ENCODE results near the gene CCND1. TPM values are rescaled to one million over a fixed set of nuclear protein-coding genes. Genes with fewer than 3 reads are reported as not detected.

CCND1 gene
- total RNA-seq, 2 donors from 2014 or later: 91.8 to 101 TPM

DNA sequence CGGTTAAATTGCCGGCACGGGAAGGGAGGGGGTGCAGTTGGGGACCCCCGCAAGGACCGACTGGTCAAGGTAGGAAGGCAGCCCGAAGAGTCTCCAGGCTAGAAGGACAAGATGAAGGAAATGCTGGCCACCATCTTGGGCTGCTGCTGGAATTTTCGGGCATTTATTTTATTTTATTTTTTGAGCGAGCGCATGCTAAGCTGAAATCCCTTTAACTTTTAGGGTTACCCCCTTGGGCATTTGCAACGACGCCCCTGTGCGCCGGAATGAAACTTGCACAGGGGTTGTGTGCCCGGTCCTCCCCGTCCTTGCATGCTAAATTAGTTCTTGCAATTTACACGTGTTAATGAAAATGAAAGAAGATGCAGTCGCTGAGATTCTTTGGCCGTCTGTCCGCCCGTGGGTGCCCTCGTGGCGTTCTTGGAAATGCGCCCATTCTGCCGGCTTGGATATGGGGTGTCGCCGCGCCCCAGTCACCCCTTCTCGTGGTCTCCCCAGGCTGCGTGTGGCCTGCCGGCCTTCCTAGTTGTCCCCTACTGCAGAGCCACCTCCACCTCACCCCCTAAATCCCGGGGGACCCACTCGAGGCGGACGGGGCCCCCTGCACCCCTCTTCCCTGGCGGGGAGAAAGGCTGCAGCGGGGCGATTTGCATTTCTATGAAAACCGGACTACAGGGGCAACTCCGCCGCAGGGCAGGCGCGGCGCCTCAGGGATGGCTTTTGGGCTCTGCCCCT, 529 bp upstream of the CCND1 start:
- Histone ChIP-seq H3K27me3 (no peaks in the 10 kb centered on the region), H3K36me3 (peaks cover 9% of the 10 kb centered on the region), H3K27ac (peak overlapping the region; percentile 94 to 97), H3K4me1 (peaks cover 0 to 73% of the 10 kb centered on the region in 2 donors), H3K9me3 (no peaks in the 10 kb centered on the region), H3K4me3 (peak overlapping the region; percentile 79 to 80)
- no peak for DNase-seq (ENCODE audit: low spot score)
- TF ChIP-seq, protein P1, sequence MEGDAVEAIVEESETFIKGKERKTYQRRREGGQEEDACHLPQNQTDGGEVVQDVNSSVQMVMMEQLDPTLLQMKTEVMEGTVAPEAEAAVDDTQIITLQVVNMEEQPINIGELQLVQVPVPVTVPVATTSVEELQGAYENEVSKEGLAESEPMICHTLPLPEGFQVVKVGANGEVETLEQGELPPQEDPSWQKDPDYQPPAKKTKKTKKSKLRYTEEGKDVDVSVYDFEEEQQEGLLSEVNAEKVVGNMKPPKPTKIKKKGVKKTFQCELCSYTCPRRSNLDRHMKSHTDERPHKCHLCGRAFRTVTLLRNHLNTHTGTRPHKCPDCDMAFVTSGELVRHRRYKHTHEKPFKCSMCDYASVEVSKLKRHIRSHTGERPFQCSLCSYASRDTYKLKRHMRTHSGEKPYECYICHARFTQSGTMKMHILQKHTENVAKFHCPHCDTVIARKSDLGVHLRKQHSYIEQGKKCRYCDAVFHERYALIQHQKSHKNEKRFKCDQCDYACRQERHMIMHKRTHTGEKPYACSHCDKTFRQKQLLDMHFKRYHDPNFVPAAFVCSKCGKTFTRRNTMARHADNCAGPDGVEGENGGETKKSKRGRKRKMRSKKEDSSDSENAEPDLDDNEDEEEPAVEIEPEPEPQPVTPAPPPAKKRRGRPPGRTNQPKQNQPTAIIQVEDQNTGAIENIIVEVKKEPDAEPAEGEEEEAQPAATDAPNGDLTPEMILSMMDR (IDR thresholded peaks at IDR 0.05): no peak

DNA sequence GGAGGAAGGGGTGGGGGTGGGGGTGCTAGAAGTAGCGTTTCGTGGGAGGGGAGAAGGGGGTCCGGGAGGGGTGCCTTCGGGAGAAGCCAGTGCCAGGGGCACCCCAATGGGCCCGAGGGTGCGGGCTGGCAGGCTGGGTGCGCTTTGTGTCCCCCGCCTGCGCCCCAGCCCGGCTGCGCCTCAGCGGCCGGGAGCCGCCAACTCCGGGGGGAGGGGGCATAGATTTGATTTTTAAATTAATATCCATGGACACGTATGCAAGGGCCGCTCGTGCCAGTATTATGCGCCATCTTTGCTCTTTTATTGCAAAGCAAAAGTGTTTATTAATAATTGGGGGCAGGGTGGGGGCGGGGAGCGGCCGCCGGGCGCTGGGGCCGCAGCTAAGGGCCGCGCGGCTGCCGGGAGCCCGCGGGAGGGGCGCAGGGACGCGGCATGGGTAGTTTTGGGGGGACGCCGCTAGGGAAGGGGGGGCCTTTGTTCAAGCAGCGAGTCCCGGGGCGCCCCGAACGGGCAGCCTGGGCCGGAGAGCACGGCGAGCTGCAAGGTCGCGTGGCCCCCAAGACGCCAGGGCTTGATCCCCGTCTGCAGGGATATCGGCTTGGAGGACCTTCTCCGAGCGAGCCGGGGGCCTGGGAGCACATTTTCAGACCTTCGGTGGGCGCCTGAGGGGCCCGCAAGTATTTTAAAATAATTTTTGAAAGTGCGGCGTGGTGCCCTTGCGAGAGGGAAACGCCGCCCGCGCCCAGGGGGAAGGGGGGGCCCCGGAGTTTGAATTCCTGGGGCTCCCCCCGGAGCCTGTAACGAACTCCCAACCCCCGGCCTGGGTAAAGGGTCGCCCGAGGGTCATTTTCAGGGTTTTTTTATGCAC, 959 bp downstream of the CCND1 start:
- Histone ChIP-seq H3K4me3 (peak overlapping the region; percentile 79 to 80), H3K27ac (peak overlapping the region; percentile 94 to 97), H3K36me3 (peaks cover 9% of the 10 kb centered on the region), H3K9me3 (no peaks in the 10 kb centered on the region), H3K4me1 (peaks cover 0 to 75% of the 10 kb centered on the region in 2 donors), H3K27me3 (no peaks in the 10 kb centered on the region)
- TF ChIP-seq, protein P1 (IDR thresholded peaks at IDR 0.05): no peak
- DNase-seq (ENCODE audit: low spot score): no peak

DNA sequence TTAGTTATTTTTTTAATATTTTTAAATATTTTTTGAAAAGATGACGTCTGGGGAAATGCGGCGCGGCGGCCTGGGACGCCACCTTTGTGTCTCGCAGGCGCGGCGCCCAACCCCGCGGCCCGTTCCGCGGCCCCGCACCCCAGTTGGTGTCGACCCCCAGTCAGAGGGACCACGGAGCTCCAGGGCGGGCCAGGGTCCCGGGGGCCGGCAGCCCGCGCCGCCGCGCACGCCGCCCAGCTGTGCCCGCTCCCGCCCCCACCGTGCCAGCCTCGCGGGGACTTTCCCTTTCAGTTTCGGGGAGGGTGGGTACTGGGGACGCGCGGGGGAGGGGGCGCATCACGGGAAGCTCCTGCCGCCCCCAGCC, 1.6 kb downstream of the CCND1 start:
- Histone ChIP-seq H3K36me3 (peaks cover 9% of the 10 kb centered on the region), H3K27ac (peak overlapping the region; percentile 94 to 97), H3K4me1 (peaks cover 0 to 73% of the 10 kb centered on the region in 2 donors), H3K27me3 (no peaks in the 10 kb centered on the region), H3K4me3 (peak overlapping the region; percentile 79 to 80), H3K9me3 (no peaks in the 10 kb centered on the region)
- TF ChIP-seq, protein P1 (IDR thresholded peaks at IDR 0.05): no peak
- DNase-seq (ENCODE audit: low spot score): no peak

DNA sequence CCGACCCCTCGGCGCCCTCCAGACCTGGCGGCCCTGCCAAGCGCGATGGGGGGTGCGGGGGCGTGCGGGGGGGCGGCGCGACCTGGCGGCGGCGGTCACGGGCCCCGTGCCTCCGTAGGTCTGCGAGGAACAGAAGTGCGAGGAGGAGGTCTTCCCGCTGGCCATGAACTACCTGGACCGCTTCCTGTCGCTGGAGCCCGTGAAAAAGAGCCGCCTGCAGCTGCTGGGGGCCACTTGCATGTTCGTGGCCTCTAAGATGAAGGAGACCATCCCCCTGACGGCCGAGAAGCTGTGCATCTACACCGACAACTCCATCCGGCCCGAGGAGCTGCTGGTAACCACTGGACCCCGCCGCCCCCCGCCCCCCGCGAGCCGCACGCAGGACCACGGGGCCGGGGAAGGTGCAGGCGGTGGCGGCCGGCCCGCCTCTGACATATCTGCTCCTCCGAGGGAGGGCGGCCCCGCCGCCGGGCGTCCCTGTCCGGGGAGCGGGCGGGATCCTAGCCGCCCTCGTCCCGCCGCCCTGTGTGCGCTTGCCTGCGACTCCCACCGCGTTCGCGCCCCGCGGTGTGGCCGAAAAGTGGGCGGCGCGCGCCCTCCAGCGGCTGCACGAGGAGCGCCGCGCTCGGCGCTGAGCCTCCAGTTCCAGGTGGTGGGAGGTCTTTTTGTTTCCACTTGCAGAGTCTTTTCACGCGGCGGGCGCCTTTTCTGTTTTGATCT, 2.1 kb downstream of the CCND1 start:
- Histone ChIP-seq H3K27ac (peak overlapping the region; percentile 94 to 97), H3K4me3 (peak overlapping the region; percentile 79 to 80), H3K27me3 (no peaks in the 10 kb centered on the region), H3K36me3 (peaks cover 9% of the 10 kb centered on the region), H3K9me3 (no peaks in the 10 kb centered on the region), H3K4me1 (peaks cover 0 to 67% of the 10 kb centered on the region in 2 donors)
- TF ChIP-seq, protein P1 (IDR thresholded peaks at IDR 0.05): peak; percentile 81 to 97
- DNase-seq (ENCODE audit: low spot score): peak; percentile 79

DNA sequence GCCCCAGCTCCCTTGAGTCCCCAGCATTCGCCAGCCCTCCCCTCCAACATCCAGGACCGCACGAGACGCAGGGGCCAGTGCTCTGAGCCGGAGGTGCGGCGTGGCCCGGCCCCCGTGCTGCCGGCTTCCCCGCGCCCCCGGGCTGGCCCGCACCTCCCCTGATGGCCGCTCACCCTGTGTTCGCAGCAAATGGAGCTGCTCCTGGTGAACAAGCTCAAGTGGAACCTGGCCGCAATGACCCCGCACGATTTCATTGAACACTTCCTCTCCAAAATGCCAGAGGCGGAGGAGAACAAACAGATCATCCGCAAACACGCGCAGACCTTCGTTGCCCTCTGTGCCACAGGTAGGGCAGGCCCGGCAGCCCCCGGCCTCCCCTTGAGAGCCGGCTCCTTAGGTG, 2.7 kb downstream of the CCND1 start:
- H3K4me3 ChIP-seq: peak overlapping the region in 1 of 2 donors; percentile 80
- no peak for DNase-seq (ENCODE audit: low spot score)
- peaks cover 9% of the 10 kb centered on the region for H3K36me3 ChIP-seq
- TF ChIP-seq, protein P1 (IDR thresholded peaks at IDR 0.05): peak; percentile 6 to 26
- H3K27ac ChIP-seq: peak overlapping the region; percentile 94 to 97
- H3K27me3 ChIP-seq: no peaks in the 10 kb centered on the region
- peaks cover 0 to 61% of the 10 kb centered on the region in 2 donors for H3K4me1 ChIP-seq
- no peaks in the 10 kb centered on the region for H3K9me3 ChIP-seq
